GM19351 (cell line): Measurements from ENCODE around the gene NID1.
"Not testable (repeated sequence)": the region's sequence is repeated elsewhere in the genome, so short reads cannot be mapped to it uniquely, and the experiment has no call there.

Experiments
- ATAC-seq: cut with Tn5 transposase; IDR thresholded peaks from one replicate; pipeline ENCODE4 v1.9.1; 2021; ENCODE audit warnings: mild to moderate bottlenecking, moderate library complexity; ENCODE audit not compliant: unreplicated experiment

NID1 gene

GRCh38 chr1:235971571-235972310, 93.1 kb downstream of the NID1 start:
- peak; percentile 94 for ATAC-seq

GRCh38 chr1:235971020-235971419, 93.9 kb downstream of the NID1 start:
- no peak for ATAC-seq

GRCh38 chr1:235968831-235969230, 96.1 kb downstream of the NID1 start:
- ATAC-seq, result no peak

DNA sequence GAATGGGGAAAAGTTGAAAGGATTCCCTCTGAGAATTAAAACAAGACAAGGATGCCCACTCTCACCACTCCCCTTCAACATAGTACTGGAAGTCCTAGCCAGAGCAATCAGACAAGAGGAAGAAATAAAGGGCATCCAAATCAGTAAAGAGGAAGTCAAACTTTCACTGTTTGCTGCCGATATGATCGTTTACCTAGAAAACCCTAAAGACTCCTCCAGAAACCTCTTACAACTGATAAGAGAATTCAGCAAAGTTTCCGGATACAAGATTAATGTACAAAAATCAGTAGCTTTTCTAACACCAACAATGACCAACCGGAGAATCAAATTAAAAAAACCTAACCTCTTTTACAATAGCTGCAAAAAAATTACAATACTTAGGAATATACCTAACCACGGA, 98.8 kb downstream of the NID1 start:
- ATAC-seq, result not testable (repeated sequence)

DNA sequence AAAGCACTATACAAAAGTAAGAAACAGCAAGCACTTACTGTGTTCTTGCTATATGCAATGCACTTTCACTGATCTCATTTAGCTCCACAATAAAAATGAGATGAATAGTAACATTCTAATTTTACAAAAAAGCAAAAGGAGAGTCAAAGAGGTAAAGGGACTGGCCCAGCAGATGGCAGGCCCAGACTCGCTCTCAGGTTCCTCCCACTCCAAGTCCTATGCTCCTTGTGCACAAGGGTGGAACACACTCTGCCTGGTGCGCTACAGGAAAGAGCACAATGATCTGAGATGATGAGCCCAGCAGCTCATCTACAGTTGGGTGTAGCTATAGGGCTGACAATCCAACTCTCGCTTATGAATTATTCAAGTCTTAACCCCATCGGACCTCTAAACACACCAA, 104.1 kb downstream of the NID1 start:
- ATAC-seq, result no peak

DNA sequence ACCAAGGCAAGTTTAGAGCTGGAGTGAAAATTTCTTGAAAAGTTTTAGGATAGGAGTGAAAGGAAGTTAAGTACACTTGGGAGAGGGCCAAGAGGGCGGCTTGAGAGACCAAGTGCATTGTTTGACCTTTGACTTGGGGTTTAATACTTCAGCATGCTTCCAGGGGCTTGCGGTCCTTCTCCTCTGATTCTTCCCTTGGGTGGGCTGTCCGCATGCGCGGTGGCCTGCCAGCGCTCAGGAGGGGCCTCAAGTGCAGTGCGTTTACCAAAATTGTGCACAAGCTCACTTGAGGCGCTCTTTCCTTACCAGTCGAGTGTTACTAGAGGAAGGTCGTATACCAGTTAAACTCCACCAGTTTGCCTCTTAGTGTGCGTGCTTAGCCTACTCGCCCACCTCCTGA, 106.9 kb downstream of the NID1 start:
- no peak for ATAC-seq

DNA sequence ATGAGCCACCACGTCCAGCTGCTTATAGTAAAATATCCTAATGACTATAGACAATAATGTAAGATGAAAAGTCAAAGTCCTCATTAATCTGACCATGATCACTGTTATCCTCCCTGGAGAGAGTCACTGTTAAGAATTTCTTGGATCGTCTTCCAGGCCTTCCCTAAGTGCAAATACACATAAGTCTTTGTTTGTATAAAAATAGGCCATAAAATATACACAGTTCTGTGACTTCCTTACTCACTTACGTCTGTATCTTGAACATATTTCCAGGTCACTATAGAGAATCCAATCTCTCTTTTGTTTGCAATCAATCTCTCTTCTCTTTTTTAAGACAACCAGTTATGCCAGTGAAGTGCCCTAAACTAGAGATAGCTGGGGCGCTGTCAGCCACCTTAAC, 109.1 kb downstream of the NID1 start:
- ATAC-seq, result no peak

DNA sequence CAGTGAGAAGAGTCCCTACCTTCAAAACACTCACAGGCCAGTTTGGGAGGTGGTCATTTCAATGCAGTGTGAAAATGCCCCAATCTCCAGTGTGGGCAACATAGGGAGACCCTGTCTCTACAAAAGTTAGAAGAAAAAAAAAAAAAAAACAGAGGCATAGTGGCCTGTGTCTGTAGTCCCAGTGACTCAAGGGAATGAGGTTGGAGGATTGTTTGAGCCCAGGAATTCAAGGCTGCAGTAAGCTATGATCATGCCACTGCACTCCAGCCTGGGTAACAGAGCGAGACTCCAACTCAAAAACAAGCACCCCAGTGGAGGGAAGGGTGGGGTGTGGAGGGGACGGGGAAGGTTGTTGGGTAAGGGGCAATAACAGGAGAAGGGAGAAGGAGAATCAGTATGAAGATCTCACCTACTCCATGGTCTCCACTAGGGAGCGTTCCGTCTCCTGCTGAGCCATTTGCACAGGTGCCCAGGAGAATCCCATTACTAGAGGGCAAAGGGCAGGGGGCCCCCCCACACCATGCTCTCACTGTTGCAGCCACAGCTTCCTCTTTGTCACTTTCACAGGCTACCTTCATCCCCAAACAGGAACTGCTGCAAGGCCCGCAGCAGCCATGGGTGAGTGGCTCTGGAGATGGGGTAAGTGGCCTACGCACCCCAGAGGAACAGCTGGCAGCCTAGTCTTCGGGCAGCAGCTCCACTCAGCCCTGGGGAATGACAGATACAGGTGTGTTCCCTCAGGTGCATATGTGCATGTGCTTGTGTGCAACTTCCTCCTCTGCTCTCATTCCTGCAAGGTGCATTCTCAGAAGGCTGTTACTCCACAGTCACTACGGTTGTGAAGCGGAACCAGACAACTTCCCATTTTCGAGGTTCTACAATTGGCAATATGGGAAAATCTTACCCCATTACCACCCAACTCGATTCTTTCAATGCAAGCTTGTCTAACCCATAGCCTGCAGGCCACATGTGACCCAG, 110.3 kb downstream of the NID1 start:
- peak; percentile 97 for ATAC-seq

DNA sequence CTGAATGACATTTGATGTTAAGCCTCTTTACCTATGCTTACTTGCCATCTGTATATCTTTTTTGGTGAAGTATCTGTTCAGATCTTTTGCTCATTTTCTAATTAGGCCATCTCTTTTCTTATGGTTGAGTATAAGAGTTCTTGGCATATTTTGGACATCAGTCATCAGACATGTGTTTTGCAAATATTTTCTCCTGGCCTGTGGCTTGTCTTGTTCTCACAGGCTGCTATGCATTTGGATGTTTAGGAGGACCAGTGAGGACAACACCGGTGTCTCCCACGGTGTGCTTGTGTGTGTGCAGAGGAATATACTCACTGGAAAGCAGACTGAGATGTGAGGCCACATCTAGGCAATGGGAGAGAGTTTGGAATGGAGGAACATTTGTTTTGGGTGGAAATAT, 111.1 kb downstream of the NID1 start:
- ATAC-seq, result no peak

GRCh38 chr1:235952950-235953615, 111.8 kb downstream of the NID1 start:
- peak; percentile 44 for ATAC-seq

- ATAC-seq, result no peak
Measured at GRCh38 chr1:235951661-235952060, 113.2 kb downstream of the NID1 start.

GRCh38 chr1:235950318-235950717, 114.6 kb downstream of the NID1 start:
- no peak for ATAC-seq

DNA sequence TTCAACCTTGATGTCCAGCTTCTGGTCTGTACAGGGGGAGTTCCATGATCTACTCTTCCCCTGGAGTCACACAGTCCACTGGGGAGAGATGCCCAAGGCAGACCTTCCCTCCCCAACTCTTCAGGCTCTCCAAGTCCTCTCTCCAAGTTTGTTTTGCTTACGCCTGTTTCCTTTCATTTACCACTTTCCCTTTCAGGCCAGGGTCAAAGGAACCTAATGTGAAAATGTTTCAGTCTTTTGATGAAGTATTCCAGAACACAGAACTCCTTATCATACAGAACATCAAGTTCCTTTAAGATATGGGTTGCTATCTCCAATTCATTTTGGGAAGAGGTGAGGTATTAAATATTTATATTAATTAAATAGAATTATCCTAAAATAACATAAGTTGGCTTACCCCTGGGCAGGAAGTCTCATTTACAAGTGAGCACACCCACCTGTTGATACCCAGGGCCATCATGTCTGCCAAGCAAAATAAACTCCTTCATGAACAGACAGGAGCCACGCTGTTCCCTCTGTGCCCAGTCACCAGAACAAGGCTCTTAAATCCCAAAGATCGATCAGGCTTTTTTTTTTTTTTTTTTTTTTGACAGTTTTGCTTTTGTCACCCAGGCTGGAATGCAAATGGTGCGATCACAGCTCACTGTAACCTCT, 116.0 kb downstream of the NID1 start:
- no peak for ATAC-seq

DNA sequence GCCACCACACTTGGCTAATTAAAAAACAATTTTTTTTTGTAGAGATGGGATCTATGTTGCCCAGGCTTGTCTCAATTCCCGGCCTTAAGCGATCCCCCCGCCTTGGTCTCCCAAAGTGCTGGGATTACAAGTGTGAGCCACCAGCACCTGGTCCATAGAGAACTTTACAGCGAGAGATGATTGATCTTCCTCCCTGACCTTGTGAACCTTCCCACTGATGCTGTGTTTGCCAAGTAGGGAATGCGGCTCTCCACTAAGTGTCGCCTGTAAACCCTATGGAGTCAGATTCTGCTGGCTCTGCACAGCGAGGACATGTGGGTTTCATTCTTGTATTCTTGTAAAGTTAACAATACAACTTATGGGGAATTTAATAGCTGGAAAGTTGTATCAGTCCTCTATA, 116.9 kb downstream of the NID1 start:
- ATAC-seq, result no peak

DNA sequence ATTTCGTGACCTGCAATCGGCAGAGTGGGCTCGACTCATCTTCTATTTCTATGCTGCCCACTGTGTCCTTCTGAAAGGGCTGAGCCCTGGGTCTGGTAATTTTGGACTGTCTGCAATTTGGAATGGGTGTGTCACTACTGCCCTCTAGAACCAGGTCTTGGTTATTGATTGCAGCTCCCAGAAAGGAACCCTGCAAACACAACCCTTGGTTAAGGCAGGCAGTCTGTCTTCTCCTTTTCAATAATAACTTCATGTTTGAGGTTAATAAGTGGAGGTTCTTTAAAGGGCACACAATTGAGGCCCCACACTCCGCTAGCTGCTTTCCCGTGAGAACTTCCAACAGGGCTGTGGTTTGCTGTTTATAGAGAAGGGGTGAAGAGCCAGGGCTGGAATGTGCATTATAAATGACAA, 118.3 kb downstream of the NID1 start:
- peak; percentile 80 for ATAC-seq

DNA sequence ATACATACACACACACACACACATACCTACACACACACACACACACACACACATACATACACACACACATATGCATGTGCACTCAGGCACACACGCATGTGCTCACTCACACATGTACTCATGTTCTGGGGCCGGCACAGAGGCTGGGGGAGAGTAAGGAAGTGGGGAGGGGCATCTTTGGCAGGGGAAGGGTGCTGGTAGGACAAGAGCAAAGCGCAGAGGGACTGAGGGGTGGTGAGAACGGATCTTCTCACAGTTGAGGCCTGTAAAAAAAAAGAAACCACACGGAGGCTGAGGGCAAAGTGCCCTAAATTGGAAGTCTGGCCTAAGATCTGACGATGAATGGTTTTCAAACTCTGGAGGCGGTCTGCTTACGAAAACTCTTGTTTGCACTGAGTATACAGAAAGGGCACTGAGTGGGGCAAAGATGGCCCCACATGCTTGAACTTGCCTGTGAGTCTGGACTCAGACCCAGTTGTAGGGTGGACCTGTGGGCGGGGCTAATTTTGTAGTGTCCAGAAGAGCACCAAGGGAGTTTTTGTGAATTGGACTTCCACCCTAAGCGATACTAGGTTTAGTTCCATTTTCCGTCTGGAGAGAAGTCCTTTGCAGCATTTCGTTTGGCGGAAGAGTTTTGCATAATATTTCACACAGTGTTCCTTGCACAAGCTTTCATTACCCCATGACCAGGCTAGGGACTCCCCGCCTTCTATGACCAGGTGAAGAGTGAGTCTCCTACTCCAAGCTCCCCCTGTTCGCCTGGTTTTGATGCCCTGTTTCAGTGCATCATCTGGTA, 118.9 kb downstream of the NID1 start:
- ATAC-seq, result peak; percentile 79

DNA sequence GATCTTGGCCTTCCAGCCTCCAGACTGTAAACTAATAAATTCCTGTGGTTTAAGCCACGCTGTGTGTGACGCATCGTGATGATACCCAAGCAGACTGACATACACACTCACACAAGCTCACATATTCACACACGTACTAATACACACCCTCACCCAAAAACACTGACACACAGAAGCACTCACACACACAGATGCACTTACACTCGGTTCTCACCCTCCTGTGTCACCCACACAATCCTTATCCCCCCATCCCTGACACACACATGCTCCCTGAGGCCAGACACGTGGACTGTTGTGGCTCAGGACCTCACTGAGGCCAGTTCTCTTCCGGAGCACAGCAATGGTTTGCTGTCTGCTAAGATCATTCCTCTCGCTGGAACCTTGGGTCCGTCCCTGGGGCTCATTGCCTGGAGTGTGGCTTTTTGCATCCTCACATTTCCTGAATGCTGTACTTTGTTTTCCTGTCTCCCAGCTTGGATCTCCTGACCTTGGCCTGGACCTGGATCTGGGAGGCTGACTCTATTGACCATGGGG, 121.2 kb downstream of the NID1 start:
- no peak for ATAC-seq

DNA sequence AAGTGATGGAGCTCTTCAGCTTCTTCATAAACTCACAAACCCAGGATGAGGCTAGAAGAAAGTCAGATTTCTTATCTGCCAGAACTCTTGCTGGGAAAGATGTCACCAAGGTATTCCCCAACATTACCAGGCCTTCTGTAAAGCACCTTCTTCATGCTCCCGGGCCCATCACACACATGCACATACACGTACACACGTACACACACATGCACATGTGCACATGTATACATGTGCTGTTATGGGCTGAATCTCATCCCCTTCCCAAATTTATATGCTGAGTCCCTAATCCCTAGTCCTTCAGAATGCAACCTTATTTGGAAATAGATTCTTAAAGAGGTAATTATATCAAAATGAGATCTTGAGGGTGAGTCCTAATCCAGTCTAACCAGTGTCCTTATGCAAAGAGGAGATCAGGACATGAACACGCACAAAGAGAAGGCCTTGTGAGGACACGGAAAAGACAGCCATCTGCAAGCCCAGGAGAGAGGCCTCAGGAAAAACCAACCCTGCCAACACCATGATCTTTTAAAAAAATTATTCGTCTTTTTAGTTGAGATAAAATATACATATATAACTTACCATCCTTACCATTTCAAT, 121.8 kb downstream of the NID1 start:
- ATAC-seq, result no peak

DNA sequence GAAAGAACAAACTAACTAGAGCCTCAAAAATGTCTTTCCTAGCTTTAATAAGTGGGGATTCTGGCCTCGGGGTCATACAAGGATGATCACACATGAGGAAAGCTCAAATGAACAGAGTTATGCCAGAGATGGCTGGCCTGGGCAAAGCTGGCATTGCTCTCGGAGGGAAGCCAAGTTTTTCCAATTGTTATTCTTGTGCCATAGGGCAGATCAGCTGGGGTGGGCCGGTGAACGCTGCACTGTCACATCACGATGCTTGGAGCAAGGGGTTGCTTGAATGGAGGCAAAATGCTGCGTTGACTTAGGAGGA, 122.3 kb downstream of the NID1 start:
- ATAC-seq, result no peak
